ENCODE measurements around the gene SPCS2. TPM values are rescaled to one million over a fixed set of nuclear protein-coding genes. Genes with fewer than 3 reads are reported as not detected.
"Not testable (repeated sequence)": the region's sequence is repeated elsewhere in the genome, so short reads cannot be mapped to it uniquely, and the experiment has no call there.

The SPCS2 gene
- total RNA-seq, 1 donor, result 43.5 TPM

GRCh38 chr11:74953451-74953850 is 4.4 kb downstream of the SPCS2 start:
- no peak overlapping the region for H3K4me3 ChIP-seq (ENCODE audit: low read depth, low read length)
- no peak for TF ChIP-seq CTCF (IDR thresholded peaks at IDR 0.05; ENCODE audit: insufficient read depth, low read length)
- DNase-seq (ENCODE audit: low read depth), result no peak

- no peak for TF ChIP-seq CTCF (IDR thresholded peaks at IDR 0.05; ENCODE audit: insufficient read depth, low read length)
- DNase-seq (ENCODE audit: low read depth), result no peak
- no peak overlapping the region for H3K4me3 ChIP-seq (ENCODE audit: low read depth, low read length)
These were observed 5.1 kb downstream of the SPCS2 start for GRCh38 chr11:74954199-74954598.

- TF ChIP-seq CTCF (IDR thresholded peaks at IDR 0.05; ENCODE audit: insufficient read depth, low read length), result no peak
- DNase-seq (ENCODE audit: low read depth), result no peak
These were observed 7.4 kb downstream of the SPCS2 start for GRCh38 chr11:74956397-74957015.

GRCh38 chr11:74957937-74958629 is 9.0 kb downstream of the SPCS2 start:
- TF ChIP-seq CTCF (IDR thresholded peaks at IDR 0.05; ENCODE audit: insufficient read depth, low read length), result no peak
- H3K4me3 ChIP-seq (ENCODE audit: low read depth, low read length), result no peak overlapping the region
- no peak for DNase-seq (ENCODE audit: low read depth)

More at GRCh38 chr11:74956397-74957015, 7.4 kb downstream of the SPCS2 start:
- H3K4me3 ChIP-seq (ENCODE audit: low read depth, low read length), result no peak overlapping the region

- not testable (repeated sequence) for DNase-seq (ENCODE audit: low read depth); H3K4me3 ChIP-seq (ENCODE audit: low read depth, low read length)
These were observed 11.1 kb downstream of the SPCS2 start for GRCh38 chr11:74960128-74960527.

GRCh38 chr11:74966651-74967050 is 17.6 kb downstream of the SPCS2 start:
- DNase-seq (ENCODE audit: low read depth), result no peak
- H3K4me3 ChIP-seq (ENCODE audit: low read depth, low read length), result no peak overlapping the region
- TF ChIP-seq CTCF (IDR thresholded peaks at IDR 0.05; ENCODE audit: insufficient read depth, low read length), result no peak

- DNase-seq (ENCODE audit: low read depth), result no peak
- TF ChIP-seq CTCF (IDR thresholded peaks at IDR 0.05; ENCODE audit: insufficient read depth, low read length), result no peak
- no peak overlapping the region for H3K4me3 ChIP-seq (ENCODE audit: low read depth, low read length)
These were observed 21.9 kb downstream of the SPCS2 start for GRCh38 chr11:74970852-74971395.
